B cell (primary cell): ENCODE data around the gene MYL12A. TPM values are rescaled to one million over a fixed set of nuclear protein-coding genes. Genes with fewer than 3 reads are reported as not detected.

Experiments used
- ATAC-seq: fragments of 200-7000 bp; cut with Tn5 transposase; one replicate; pipeline ENCODE4 v1.10.0; 2021; ENCODE audit warnings: low read depth, mild to moderate bottlenecking, moderate number of reproducible peaks, moderate library complexity
- CTCF ChIA-PET: fragments of 350-600 bp; sonication (Branson Sonifier 250); formaldehyde crosslinking; loops from one replicate; lab custom pipeline; 2021; ENCODE audit warnings: antibody characterized with exemption, inconsistent platforms; lab: Charles Lee
- POLR2A ChIA-PET: fragments of 350-600 bp; sonication (Branson Sonifier 250); formaldehyde crosslinking; loops from one replicate; lab custom pipeline; 2021; ENCODE audit warnings: antibody characterized with exemption; lab: Charles Lee
- DNase-seq: peaks from one replicate; pipeline ENCODE4 v3.0.0; 2013
- H2AFZ ChIP-seq: 2 replicates; pipeline ENCODE4 v1.6.1; 2012; ENCODE audit warnings: mild to moderate bottlenecking, low read depth, low read length; ENCODE audit not compliant: insufficient read depth, poor library complexity, severe bottlenecking
- H3K27ac ChIP-seq, 2 donors: 1 replicate in 1 of 2; 2 replicates in 1 of 2; pipeline ENCODE4 v1.5.1; 2012 to 2013; ENCODE audit warnings: low read length in 2 of 2, mild to moderate bottlenecking in 2 of 2, moderate library complexity in 1 of 2
- H3K27me3 ChIP-seq, 4 experiments: fragments of 200-600 bp in 1 of 4; sonication (generic) in 1 of 4; replicated peaks in 1 of 4; 1 replicate in 2 of 4; 2 replicates in 2 of 4; pipeline versions ENCODE4 v1.6.1 to v1.7.0; 2013 to 2016; ENCODE audit warnings: low read length in 3 of 4, mild to moderate bottlenecking in 2 of 4, mixed read lengths in 1 of 4, moderate library complexity in 1 of 4; ENCODE audit not compliant: insufficient read depth in 4 of 4, control insufficient read depth in 3 of 4; ENCODE audit errors: control extremely low read depth in 1 of 4
- H3K36me3 ChIP-seq, 2 experiments: replicated peaks in 1 of 2; 1 replicate in 1 of 2; 2 replicates in 1 of 2; pipeline versions ENCODE4 v1.6.1 to v1.7.1; 2013; ENCODE audit warnings: low read length in 1 of 2; ENCODE audit not compliant: insufficient read depth in 2 of 2, control insufficient read depth in 1 of 2; ENCODE audit errors: control extremely low read depth in 1 of 2, extremely low read depth in 1 of 2
- H3K4me1 ChIP-seq, 2 donors: fragments of 200-600 bp in 1 of 2; sonication (generic) in 1 of 2; 1 replicate in 1 of 2; 2 replicates in 1 of 2; pipeline versions ENCODE4 v1.5.1 to v1.6.1; 2013 to 2017; ENCODE audit warnings: low read length in 2 of 2; ENCODE audit not compliant: control insufficient read depth in 2 of 2, insufficient read depth in 2 of 2
- H3K4me2 ChIP-seq: replicated peaks from 2 replicates; pipeline ENCODE3; 2012; ENCODE audit warnings: mild to moderate bottlenecking, low read depth, low read length; ENCODE audit not compliant: poor library complexity, severe bottlenecking
- H3K4me3 ChIP-seq, 5 experiments: fragments of 200-600 bp in 1 of 5; sonication (generic) in 1 of 5; 1 replicate in 3 of 5; 2 replicates in 2 of 5; pipeline versions ENCODE4 v1.5.1 to v1.7.0; 2011 to 2016; ENCODE audit warnings: low read length in 4 of 5, mild to moderate bottlenecking in 4 of 5, low read depth in 2 of 5, control low read depth in 1 of 5, moderate library complexity in 1 of 5; ENCODE audit not compliant: insufficient read depth in 1 of 5; ENCODE audit errors: control extremely low read depth in 1 of 5, extremely low read depth in 1 of 5
- H3K79me2 ChIP-seq: fragments of 200-600 bp; sonication (generic); one replicate; pipeline ENCODE4 v1.6.0; 2016; ENCODE audit warnings: low read length; ENCODE audit not compliant: control insufficient read depth, insufficient read depth
- H3K9ac ChIP-seq: fragments of 200-600 bp; sonication (generic); 2 replicates; pipeline ENCODE4 v1.6.1; 2017; ENCODE audit warnings: mild to moderate bottlenecking, low read length, moderate library complexity
- H3K9me3 ChIP-seq, 3 donors: one replicate each; pipeline versions ENCODE4 v1.6.1 to v1.7.1; 2013; ENCODE audit warnings: low read length in 2 of 3; ENCODE audit not compliant: control insufficient read depth in 2 of 3, insufficient read depth in 1 of 3; ENCODE audit errors: control extremely low read depth in 1 of 3
- H4K20me1 ChIP-seq: 2 replicates; pipeline ENCODE4 v1.6.0; 2012; ENCODE audit warnings: mild to moderate bottlenecking, low read length; ENCODE audit not compliant: insufficient read depth, control insufficient read depth, poor library complexity, severe bottlenecking
- H3K27ac Mint-ChIP-seq: one replicate; pipeline ENCODE4 v1.8.0; 2021; ENCODE audit warnings: mixed read lengths
- H3K27me3 Mint-ChIP-seq: one replicate; pipeline ENCODE4 v1.8.0; 2021; ENCODE audit warnings: mixed read lengths
- H3K4me1 Mint-ChIP-seq: one replicate; pipeline ENCODE4 v1.8.0; 2021; ENCODE audit warnings: mixed read lengths
- H3K4me3 Mint-ChIP-seq: one replicate; pipeline ENCODE4 v1.8.0; 2021; ENCODE audit warnings: mixed read lengths
- H3K9me3 Mint-ChIP-seq: one replicate; pipeline ENCODE4 v1.8.0; 2022; ENCODE audit warnings: mixed read lengths; ENCODE audit not compliant: insufficient read depth
- CTCF ChIP-seq: fragments of 200-600 bp; IDR thresholded peaks from one replicate; pipeline ENCODE4 v1.8.0; 2022; ENCODE audit warnings: antibody characterized with exemption, mild to moderate bottlenecking
- EZH2 ChIP-seq: IDR thresholded peaks from 2 replicates; pipeline ENCODE4 v1.6.1; 2012; ENCODE audit warnings: borderline replicate concordance, low read depth, mild to moderate bottlenecking, moderate library complexity, low read length; ENCODE audit not compliant: insufficient read depth, poor library complexity, severe bottlenecking
- WGBS: methylation state at CpG from one replicate; pipeline ENCODE4 v1.1.5; 2013; ENCODE audit warnings: missing lambda C conversion rate; ENCODE audit not compliant: insufficient coverage; 5-methylcytosine and 5-hydroxymethylcytosine counted together
- intact Hi-C: fragments of 100-400 bp; cut with micrococcal nuclease; formaldehyde crosslinking; loops from one replicate; pipeline ENCODE4 v1.10.0; 2022
- polyA plus RNA-seq: library from polyadenylated mRNA; depleted of rRNA; stranded (reverse); fragments of >200 nt; gene quantifications from 2 replicates; pipeline ENCODE4 v1.2.3, GENCODE V29; 2012
- total RNA-seq, 2 donors: library from RNA; stranded (reverse); fragments of 120-200 nt in 1 of 2; gene quantifications; 1 replicate in 1 of 2; 2 replicates in 1 of 2; pipeline versions ENCODE4 v1.2.3 to v1.2.4, GENCODE V29; 2013 to 2022

Gene MYL12A
- total and polyA plus RNA-seq, 2 donors (not counting 1 experiment from before 2014, with no cell fraction given) = 276 to 281 TPM

- Histone ChIP-seq H3K27me3 (no peaks in the 10 kb centered on the region), H3K9ac (no peak overlapping the region), H3K27ac (no peak overlapping the region), H3K79me2 (no peaks in the 10 kb centered on the region), H3K4me1 (no peaks in the 10 kb centered on the region), H3K4me2 (no peak overlapping the region), H4K20me1 (no peaks in the 10 kb centered on the region), H2AFZ (no peak overlapping the region), H3K4me3 (no peak overlapping the region), H3K9me3 (no peaks in the 10 kb centered on the region), H3K36me3 (no peaks in the 10 kb centered on the region)
- Mint-ChIP-seq H3K27me3 (peaks cover 15% of the 10 kb centered on the region), H3K4me3 (no peak overlapping the region), H3K27ac (no peak overlapping the region), H3K4me1 (no peaks in the 10 kb centered on the region), H3K9me3 (no peaks in the 10 kb centered on the region)
- DNase-seq = no peak
- intact Hi-C loops = no loop called here
- no peak for TF ChIP-seq CTCF
- TF ChIP-seq EZH2 = no peak
- ATAC-seq = no peak
- 89% methylated on average over 3 of the region's 7 CpGs for WGBS
- CTCF ChIA-PET = no interaction called here
- POLR2A ChIA-PET = no interaction called here
Observed at GRCh38 chr18:3305354-3305762, 57.8 kb downstream of the MYL12A start.

Other genes with a start within 250 kb of the MYL12A start
- gene LPIN2, start 234.7 kb upstream of the MYL12A start, total RNA-seq = 31.0 and 32.9 TPM in 2 replicates
- gene LPIN2, start 234.7 kb upstream of the MYL12A start, polyA plus RNA-seq = 8.0 and 11.4 TPM in 2 replicates
- 12.8 and 16.1 TPM in 2 replicates for gene MYOM1, start 27.8 kb upstream of the MYL12A start, total RNA-seq
- gene MYOM1, start 27.8 kb upstream of the MYL12A start, polyA plus RNA-seq = 1.5 TPM in 2 replicates
- 124 and 127 TPM in 2 replicates for gene MYL12B, start 14.3 kb downstream of the MYL12A start, total RNA-seq
- 94.0 and 139 TPM in 2 replicates for gene MYL12B, start 14.3 kb downstream of the MYL12A start, polyA plus RNA-seq
- gene TGIF1, start 202.4 kb downstream of the MYL12A start, total RNA-seq = 131 and 140 TPM in 2 replicates
- 30.4 and 33.3 TPM in 2 replicates for gene TGIF1, start 202.4 kb downstream of the MYL12A start, polyA plus RNA-seq